Renal pelvis (tissue), 4 donors: ENCODE results near the gene FFAR2. TPM values are rescaled to one million over a fixed set of nuclear protein-coding genes. Genes with fewer than 3 reads are reported as not detected.
"Not testable (repeated sequence)": the region's sequence is repeated elsewhere in the genome, so short reads cannot be mapped to it uniquely, and the experiment has no call there.

Experiments used
- DNase-seq: peaks from one replicate; pipeline ENCODE4 v3.0.0-alpha.2; 2013
- polyA plus RNA-seq, 3 donors: library from polyadenylated mRNA; unstranded; fragments of 120-200 nt; gene quantifications; one replicate each; pipeline ENCODE4 v1.2.1, GENCODE V29; 2013; ENCODE audit not compliant: insufficient read length in 3 of 3

Gene FFAR2
- polyA plus RNA-seq, 3 donors, result 0.19 to 0.41 (median 0.28) TPM

DNA sequence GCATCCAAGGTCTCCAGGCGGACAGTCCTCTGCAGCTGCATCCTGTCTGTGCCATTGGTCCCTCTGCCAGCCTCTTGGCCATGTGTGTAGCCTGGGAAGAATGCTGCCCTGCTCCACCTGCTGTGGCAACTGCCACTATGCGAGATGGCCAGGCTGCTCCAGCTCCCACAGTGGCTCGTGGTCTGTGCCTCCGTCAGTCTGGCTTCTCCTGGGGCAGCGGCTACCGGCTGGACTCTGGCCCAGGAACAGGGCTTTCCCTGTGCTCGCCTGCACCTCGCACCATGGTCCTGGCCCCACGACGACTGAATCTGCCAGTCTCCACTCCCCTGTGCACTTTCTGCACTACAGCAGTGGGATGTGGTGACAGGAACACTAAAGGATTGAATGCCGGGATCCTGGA is 26.7 kb upstream of the FFAR2 start:
- no peak for DNase-seq

DNA sequence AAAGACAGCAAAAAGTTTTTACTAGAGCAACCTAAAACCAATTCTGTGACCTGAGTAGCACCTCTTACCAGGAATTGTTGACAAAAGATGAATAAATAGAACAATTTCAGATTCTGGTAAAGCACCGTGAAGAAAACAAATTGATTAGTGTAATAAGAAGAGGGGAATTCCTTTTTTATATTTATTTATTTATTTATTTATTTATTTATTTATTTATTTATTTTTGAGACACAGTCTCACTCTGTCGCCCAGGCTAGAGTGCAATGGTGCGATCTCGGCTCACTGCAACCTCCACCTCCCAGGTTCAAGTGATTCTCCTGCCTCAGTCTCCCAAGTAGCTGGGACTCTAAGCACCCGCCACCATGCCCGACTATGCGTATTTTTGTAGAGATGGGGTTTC is 24.7 kb upstream of the FFAR2 start:
- not testable (repeated sequence) for DNase-seq

DNA sequence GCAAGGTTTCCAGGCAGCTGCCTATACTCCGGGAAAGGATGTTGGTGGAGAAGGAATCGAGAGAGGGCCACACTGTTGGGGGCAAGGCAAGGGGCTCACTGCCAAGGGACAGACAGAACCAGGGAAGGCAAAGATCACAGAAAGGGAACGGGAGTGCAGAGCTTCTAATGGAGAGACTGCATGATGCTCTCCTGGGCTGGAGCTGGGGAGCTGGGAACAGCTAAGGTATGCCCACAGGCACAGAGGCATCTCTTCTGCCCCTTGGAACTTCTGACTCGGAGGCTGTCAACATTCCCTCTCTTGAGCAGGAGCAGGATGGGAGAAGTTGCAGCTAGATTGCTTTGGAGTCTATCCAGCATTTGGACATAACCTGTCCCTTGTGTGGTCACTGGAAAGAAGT is 22.4 kb upstream of the FFAR2 start:
- no peak for DNase-seq

DNA sequence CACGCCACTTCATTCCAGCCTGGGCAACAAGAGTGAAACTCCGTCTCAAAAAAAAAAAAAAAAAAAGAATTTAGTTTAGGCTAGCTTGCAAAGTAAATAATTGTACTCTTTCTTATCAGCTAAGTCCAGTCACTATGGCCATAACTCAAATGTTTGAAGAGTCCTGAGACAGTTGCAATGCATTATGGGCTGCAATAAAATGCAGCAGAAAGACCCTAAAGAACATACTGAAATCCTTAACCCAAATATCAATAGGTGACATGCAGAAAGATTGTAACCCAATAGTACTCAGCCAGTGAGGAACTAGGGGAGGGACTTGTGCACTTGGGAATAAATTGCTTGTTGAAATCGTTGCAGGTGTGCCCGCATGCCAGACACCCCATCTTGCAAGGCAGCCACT is 20.9 kb upstream of the FFAR2 start:
- no peak for DNase-seq

DNA sequence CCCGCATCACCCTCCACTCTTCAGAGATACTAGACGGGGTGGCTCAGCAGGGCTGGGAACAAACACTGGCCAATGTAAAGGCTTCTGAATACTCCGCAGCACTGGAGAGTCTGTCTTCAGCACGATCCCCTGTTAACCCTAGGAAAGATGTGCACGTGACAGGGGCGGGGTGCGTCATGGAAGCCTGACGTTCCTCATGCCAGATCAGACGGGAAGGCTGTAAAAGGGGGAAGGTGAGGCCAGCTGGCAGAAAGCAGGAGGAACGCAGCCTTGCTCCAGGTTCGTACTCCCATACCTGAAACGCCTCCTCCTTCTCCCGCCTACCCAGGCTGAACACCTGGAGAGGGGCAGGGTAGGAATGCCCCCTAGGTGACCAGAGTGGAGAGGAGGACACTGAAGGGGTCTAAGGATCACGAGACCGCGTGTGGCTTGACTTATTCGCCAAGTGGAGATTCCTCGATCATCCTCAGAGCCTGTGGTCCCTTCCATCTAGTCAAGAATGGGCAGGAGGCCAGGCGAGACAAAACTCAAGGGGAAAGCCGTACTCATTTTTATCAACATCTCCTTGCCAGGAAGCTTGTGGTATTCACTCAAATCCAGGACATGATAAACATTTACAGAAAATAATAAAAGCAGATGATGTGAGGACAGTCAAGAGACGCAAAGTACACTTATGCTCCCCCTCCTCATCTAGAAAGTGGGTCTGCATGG is 18.2 kb upstream of the FFAR2 start:
- no peak for DNase-seq

DNA sequence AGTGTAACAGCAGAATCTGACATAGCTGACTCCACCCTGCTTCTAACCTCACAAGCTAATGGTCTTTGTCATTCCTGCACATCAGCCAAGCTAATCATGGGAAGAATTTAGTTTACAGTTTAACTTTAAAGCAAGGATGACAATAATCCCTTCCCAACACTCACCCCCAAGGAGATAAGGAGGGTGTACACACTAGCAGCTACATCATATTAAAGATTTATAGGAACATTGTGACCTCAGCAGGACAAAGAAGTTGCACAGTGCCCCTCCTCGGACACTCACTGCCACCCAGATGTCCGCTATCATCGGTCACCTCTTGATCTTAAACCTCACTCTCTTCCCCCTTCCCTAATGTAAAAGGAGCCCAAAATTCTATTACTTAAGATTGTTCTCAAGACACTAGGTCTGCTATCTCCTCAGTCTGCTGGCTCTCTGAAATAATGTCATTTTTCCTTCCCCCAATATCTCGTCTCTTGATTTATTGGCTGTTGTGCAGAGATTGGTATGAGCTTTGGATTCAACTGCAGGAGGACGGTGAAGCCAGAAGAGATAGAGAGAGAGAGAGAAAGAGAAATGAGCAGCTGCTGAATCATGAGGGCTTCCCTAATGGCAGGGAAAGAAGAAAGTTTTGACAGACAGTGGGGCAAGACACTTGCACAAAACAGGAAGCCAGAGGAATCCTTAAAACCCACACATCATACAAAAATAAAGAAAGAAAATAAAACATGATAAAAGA is 17.5 kb upstream of the FFAR2 start:
- no peak for DNase-seq

DNA sequence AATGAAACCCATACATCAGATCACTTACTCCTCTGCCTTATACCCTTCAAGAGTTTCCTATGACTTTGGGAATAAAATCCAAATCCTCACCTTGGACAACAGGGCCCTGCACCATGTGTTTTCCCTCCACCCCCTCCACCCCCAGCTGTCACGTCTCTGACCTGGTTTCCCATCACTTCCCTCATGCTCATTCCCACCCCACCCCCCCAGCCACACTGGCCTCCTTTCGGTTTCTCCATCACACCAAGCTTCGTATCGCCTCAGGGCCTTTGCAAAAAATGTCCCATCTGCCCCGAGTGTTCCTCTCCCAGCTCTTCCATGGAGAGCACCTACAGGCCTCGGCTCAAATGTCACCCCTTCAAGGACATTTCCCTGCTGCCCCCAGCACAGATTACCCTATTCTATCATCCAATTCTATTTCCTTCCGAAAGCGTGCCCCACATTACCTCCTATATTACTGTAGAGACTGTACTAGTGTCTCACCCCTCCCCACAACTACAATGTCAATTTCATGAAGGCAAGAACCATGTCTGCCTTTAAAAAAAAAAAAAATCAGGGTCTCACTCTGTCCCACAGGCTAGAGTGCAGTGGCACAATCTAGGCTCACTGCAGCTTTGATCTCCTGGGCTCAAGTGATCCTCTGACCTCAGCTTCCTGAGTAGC is 16.8 kb upstream of the FFAR2 start:
- no peak for DNase-seq

DNA sequence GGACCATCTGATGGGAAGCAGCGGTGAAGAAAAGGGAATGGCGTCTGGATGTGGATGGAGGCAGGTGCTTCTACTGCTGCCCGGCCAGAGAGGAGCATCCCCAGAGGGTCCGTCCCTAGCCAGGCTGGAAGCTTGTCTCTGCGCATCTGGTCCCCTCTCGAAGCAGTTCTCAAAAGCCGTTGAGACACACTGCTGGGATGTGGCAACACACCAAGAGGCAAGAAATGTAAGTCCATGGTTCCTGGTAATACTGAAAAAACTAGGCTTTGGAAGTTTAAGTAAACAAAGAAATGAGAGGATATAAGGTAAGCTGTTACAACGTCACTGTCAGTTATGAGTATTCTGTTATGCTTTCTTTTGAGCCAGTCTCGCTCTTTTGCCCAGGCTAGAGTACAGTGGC is 15.1 kb upstream of the FFAR2 start:
- DNase-seq, result no peak

DNA sequence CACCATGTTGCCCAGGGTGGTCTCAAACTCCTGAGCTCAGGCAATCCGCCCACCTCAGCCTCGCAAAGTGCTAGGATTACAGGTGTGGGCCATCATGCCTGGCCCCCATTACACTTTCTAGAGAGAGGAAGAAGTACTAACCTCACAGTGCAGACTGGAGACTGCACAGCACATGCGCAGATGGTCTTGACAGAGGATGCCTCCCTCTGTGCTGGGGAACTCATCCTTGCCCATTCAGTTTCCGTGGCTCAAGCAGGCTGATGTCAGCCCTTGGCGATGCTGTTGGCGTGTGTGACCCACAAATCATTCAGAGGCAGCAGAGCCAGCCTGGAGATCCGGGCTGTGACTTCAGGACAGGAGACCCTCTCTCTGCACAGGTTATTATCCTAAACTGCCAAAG is 14.6 kb upstream of the FFAR2 start:
- DNase-seq, result no peak

DNA sequence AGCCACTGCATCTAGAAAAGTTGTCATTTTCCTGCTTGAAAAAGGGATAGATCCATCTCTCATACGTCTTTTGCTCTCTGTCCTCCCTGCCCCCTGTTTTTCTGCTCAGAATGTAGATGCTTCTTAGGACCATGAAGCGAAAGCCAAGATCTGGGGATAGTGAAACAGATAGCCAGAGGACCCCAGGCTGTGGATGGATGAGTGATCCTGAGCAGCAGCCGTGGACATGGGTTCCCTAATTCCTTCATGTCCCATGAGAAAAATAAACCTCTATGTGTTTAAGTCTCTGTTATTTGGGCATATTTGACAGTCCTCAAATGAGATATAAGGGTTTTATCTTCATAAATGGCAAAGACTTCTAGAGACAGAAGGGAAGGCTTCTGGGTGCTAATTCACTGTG is 12.2 kb upstream of the FFAR2 start:
- DNase-seq, result no peak

DNA sequence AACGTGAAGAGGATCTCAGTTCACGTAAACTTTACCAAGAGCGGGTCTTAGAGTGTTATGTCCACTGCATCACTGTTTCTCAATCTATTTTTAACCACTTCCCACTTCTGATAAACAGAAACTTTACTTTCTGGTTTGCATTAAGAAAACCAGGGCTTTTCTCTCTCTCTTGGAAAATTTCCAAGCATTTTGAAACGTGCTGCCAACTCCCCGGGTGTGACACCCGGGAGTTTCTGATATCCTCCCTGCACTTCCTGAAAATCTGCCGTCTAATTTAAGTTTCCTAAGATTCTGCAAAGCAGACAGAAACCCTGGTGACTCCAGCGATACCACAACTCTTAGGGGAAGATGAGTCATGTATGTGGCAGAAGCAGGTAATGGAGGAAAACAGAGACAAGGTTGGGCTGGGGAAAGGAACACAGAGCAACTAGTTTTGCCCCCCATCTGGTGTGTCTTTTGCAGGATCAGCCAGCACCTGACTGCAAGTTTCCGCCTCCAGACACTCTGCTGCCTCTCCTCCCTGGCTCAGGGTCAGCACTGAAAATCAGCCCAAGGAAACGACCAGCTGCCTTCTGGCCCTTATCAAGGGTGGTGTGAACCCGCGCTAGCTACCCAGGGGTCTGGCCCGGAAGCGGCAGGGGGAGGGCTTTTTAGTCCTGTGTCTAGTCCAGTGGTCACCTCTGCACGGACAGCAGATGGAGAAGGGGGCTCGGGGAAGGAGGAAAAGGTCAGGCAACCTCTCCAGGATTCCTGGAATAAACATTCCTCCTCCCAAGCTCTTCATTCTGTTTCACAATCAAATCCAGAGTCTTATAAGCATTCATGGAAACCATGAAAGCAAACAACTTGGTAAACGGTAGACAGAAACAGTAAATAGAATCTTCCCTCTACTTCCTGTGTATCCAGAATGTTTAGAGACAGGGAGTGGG is 11.3 kb upstream of the FFAR2 start:
- DNase-seq, result no peak

DNA sequence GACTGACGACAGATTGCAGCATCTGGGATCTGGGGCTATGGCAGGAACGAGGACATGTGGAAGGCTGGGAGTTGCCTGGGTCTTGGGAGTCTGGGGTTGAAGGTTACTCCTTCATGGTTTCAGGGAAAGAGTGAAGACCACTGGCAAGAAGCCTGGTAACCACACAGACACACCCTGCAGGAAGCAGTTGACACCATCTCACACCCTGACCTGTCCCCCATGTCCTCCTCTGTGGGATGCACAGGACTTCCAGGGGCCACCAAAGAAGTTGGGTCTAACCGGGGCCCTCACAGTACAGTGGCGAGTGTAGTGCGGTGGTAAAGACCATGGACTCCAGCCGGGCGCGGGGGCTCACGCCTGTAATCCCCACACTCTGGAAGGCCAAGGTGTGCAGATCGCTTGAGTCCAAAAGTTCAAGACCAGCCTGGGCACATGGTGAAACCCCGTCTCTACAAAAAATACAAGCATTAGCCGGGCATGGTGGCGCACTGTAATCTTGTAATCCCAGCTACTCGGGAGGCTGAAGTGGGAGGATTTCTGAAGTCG is 10.6 kb upstream of the FFAR2 start:
- DNase-seq, result no peak

DNA sequence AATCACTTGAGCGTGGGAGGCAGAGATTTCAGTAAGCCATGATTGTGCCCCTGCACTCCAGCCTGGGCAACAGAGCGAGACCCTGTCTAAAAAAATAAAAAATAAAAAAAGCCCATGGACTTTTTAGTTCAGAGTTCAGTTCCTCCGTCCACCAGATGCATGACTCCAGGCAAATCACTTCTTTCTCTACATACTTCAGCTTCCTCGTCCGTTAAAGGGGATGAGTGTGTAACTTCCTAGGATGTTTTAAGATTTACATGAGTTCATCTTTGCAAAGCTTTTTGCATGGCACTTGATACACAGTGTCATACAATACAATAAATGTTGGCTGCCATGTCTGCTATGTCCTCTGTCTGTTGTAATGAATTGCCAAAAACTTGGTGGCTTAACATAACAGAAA is 10.0 kb upstream of the FFAR2 start:
- DNase-seq, result no peak

DNA sequence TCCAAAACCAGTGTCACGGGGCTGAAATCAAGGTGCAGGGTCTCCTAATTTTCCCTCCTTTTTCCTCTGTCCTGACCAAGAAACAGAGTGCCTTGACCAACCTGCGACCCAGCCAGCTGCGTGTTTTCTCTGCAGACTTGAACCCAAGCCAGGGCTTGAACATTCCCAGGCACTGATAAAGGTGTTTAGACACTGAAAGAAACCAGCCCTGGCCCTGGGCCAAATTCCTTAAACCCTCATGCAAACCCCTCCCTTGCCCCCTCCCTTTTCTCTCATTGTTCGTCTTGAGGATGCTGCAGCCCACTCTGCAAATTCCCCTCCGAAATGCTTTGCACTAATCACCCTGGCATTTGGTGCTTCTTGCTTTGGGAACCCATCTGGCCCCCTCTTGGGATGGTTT is 9.5 kb upstream of the FFAR2 start:
- DNase-seq, result no peak

DNA sequence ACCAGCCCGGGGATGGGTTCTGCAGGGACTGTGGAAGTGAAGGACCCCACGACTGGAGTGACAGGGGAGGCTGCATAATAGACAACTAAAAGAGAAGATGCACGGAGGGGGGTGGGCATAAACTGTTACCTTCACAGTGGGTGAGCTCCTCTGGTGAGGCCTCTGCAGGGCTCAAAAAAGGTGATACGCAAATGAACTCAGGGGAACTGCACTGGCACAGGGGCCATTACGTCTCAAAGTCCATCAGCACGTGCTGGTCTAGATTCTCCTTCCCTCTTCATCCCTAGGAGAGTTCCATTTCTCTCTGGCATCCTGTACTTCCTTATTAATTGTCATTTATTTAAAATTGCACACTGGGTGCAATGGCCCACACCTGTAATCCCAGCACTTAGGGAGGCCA is 8.1 kb upstream of the FFAR2 start:
- no peak for DNase-seq

DNA sequence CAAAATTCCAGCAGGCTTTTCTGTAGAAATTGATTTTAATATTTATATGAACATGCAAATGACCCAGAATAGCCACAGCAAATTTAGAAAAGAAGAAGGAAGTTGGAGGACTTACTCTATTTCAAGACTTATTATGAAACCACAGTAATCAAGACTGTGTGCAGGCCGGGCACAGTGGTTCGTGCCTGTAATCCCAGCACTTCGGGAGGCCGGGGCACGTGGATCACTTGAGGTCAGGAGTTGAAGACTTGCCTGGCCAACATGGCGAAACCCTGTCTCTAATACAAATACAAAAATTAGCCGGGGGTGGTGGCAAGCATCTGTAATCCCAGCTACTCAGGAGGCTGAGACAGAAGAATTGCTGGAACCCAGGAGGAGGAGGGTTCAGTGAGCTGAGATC is 6.0 kb upstream of the FFAR2 start:
- DNase-seq, result no peak

DNA sequence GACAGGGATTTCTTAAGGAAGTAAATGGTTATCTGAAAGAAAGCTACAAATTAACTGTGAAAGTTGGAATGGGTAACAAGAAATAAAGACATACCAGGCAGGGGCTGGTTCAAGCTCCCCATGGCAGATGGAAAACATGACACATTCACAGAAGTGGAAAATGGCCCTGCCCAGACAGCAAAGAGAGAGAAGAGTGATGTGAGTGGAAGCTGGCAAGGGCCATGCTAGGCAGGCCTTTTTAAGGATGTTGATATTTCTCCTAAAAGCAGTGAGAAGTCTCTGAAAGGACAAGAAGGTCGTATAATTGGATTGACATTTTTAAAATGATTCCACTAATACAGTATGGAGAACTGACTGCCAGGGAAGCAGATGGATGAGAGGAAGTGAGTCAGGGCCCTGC is 3.3 kb upstream of the FFAR2 start:
- no peak for DNase-seq

DNA sequence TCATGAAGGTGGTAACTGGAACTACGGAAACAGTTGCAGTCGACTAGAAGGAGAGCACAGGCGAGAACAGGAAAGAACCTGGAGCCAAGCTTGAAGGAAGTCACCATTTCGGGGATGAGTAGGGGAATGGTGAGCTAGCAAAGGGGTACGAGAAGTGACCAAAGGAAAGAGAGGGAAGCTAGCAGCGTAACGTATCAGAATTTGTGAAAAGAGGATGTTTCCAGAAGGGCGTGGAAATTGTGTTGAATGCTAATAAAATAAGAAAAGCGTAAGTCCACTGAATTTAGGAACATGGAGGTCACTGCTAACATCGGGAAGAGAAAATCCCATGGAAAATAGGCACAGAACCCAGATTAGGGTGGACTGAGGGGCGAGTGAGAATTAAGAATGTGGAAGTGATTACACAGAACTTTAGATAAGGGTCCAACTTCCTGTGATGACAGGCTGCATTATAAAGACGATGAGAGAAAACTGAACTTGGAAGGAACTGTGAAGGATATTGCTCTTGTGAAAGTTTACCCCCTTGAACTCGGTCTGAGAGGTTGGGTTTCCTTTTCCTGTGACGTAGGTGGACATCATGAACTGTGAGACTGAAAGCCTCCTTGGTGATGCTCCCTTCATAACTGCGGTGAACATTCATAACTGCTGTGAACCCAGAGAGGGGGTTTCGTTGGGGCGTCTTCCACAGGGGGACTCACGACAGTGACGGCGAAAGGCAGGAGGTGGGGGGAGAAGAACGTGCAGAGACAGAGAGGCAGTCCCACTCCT is 2.0 kb upstream of the FFAR2 start:
- no peak for DNase-seq

DNA sequence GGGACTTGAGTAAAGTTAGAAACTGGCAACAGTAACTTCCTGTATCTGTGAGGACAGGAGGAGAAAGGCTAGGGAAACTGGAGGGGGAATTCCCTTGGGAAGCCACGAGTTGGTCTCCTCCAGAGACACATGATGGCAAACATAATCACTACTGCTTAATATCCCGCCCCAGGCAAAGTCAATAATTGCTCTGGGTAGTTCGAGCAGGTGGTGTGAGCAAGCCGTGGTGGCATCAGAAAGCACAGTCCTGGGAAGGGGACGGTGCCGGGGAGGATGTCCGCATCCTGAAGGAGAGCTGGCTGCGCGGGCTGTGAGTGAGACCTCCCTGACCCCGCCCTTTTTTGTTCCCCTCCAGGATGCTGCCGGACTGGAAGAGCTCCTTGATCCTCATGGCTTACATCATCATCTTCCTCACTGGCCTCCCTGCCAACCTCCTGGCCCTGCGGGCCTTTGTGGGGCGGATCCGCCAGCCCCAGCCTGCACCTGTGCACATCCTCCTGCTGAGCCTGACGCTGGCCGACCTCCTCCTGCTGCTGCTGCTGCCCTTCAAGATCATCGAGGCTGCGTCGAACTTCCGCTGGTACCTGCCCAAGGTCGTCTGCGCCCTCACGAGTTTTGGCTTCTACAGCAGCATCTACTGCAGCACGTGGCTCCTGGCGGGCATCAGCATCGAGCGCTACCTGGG is 1.4 kb downstream of the FFAR2 start:
- no peak for DNase-seq

DNA sequence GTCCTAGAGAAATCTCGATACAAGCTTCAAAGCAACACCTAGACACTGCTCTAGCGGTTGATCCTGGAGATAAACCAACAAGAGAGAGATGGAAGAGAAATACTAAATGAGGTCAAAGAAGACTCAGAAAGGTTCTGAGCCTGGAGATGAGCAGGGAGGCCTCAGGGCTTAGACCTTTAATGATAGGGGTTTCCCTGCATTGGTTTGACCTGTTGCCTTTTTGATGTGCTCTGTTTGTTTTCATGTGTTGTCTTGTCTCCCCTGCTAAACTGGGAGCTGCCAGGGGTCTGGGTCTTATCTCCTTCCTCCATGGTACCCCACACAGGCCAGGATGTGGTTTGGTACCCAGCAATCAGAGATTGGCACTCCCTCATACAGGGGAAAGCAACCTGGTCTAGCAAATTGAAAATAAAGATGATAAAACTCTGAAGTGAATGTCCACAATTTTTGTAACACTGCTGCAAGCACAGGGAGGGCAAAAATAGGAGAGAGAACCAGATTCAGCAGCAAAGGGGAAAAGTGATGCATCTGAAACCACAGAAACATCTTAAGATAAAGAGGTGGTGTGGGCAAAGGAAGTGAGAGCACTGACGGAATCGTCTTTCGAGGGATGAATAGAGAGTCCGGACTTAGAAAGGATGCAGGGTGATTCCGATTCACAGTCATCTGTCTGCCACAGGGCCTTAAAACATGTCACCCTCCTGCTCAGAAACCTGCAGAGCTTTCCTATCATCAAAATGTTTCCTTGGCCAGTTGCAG is 3.5 kb downstream of the FFAR2 start:
- DNase-seq, result no peak
